NCI-H226 (cell line): ENCODE data around the gene ADARB1.

Experiments used
- DNase-seq: peaks from one replicate; pipeline ENCODE4 v3.0.0-alpha.2; 2015

Gene ADARB1

DNA sequence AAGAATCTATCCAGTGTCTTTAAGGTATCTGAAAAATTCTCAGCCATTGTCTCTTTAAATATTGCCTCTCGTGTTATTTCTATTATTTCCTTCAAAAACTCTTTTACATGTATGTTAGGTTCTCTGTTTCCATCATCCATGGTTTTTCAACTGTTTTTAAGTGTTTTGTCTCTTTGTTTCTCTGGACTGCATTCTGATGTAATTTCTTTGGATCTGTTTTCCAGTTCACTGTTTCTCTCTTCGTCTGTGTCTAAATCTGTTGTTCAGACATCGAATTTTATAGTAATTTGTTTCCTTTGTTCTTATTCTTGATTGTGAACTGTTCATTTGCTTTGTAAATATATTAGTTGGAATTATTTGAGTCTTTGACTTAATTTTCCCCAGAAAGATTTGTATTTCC lies 169.2 kb downstream of the ADARB1 start:
- DNase-seq: no peak

- DNase-seq: no peak
Measured at GRCh38 chr21:45244799-45245340, 170.5 kb downstream of the ADARB1 start.

- no peak for DNase-seq
Measured at GRCh38 chr21:45246386-45247320, 172.3 kb downstream of the ADARB1 start.

GRCh38 chr21:45248301-45248892 lies 174.0 kb downstream of the ADARB1 start:
- DNase-seq: no peak

- peak; percentile 2 for DNase-seq
Measured at GRCh38 chr21:45248893-45249381, 174.6 kb downstream of the ADARB1 start.

- DNase-seq: no peak
Measured at GRCh38 chr21:45249626-45250025, 175.2 kb downstream of the ADARB1 start.

DNA sequence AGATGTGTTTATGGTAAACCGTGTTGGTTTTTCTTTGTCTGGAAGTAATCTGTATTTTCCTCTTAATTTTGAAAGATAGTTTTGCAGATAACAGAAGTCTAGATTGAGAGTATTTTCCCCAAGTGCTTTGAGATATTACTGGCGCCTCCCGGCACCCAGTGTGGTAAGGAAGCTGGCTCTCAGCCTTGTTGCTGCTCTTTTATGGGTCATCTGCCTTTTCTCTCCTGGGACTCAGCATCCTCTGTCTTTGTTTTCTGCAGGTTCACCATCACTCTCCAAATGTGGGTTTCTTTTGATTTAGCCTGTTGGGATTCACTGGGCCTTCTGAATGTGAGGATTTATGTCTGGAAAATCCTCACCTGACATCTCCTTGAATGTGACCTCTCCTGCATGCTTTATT lies 175.9 kb downstream of the ADARB1 start:
- no peak for DNase-seq

DNA sequence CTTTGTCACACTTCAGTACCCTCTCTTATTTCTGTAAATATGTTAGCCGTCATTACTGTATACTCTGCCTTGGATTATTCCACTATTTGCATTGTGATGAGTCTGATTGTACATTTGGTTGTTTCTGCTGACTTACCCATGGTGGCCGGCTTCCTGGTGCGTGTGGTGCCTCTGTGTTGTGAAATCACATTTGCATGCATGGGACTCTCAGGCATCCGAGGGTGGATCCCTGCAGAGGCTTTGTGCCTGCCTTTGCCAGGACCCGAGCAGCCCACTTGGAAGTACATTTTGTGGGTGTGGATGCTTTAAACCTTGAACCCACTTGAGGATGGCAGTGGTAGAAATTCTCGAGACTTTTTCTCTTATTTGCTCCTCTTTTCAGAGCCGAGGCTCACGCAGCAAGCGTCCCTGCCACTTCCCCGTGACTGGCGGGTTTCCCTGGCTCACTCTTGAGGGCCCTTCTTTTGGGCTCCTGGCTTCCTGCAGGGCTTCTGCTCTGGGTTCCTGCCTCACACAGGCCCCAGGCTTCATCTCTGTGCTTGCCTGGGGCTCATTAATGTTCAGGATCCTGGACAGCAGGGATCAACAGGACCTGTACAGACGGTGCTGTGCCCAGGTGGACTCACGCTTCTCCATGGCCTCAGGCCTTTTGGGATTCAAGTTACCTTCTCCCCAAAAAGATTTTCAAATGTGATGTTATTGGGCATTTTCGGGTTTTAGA lies 176.7 kb downstream of the ADARB1 start:
- DNase-seq: no peak

- DNase-seq: no peak
Measured at GRCh38 chr21:45251635-45252447, 177.5 kb downstream of the ADARB1 start.

DNA sequence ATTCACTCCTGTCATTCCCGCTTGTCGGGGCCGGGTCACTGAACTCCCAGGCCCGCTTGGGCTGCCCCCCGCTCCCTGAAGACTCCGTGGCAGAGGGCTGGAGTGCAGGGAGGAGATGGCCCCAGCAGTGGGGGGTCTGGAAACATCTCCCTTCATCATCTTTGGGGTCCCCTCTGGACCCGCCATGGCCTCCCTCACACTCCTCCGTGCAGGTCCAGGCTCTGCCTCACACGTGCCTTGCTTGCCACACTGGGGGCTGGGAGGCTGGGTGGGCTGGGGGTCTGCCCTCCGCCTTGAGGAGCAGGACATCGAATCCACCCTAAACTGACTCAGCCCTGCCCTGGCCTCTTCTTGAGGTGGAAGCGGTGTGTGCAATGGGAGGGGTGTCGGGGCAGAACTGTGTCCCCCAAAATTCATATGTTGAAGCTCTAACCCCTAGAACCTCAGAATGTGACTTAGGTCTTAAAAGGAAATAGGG lies 178.1 kb downstream of the ADARB1 start:
- DNase-seq: no peak

- peak; percentile 20 for DNase-seq
Measured at GRCh38 chr21:45253180-45253579, 178.8 kb downstream of the ADARB1 start.

- DNase-seq: no peak
Measured at GRCh38 chr21:45253633-45254459, 179.5 kb downstream of the ADARB1 start.

GRCh38 chr21:45254460-45254930 lies 180.1 kb downstream of the ADARB1 start:
- DNase-seq: no peak

DNA sequence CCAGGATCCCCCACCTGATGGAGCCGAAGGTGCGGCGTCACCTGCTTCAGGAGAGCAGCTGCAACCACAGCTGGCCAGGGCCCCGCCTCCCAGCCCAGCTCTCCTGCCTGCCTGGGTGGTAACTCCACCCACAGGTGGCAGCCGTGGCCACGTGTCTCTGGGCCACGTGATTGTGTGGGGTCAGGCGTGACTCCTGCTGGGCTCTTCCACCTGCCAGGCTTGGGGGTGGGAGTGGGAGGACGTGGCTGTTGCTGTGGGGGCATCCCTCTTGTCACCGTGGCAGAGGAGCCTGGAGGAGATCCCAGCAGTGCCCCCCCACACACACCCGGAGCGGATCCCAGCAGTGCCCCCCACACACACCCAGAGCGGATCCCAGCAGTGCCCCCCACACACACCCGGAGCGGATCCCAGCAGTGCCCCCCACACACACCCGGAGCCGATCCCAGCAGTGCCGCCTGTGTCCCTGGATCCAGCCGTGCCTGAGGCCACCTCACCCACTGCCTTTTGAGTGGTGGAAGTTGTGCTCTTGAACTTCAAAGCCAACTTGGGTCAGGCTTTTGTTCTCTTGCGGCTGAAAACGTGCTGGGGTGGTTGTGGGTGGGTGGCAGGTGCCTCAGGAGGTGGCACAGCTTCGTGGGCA lies 181.1 kb downstream of the ADARB1 start:
- DNase-seq: no peak

DNA sequence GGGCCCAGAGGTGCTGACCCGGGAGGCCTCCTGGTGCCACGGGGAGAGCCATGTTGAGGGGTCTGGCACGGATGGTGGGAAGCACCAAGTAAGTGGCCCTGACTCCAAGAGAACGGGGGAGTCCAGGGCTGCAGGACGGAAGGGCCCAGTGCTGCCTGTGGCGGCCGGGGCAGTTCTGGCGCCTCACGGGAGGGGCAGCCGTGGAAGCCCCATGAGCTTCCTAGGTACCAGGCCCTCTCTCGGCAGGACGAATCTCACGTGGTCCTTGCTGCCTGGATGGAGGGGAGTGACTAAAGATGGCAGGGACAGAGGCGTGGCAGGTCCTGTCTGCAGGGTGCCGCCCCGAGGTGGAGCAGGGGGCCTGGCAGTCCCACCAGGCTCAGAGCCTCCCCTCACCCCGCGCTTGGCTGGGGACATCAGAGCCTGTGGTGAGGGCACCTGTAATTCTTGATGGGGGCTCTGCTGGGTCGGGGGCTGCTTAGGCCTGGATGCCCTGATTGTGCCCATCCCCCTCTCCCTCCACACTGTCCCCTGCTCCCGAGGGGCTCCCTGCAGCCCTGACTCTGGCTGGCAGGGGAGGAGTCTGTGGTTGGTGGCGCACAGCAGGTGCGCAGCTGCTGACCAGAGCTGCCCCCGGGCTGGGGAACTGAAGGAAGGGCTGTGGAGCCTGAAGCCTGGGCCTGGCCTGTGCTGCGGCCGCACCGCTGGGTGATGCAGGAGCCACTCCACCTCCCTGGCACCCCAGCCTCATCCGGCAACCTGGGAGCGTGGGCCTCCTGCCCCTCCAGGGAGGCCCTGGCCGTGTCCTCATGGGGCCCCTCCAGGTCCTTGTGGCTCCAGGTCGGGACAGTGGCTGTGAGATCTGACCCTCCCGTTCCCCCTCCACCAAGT lies 181.9 kb downstream of the ADARB1 start:
- DNase-seq: no peak

GRCh38 chr21:45256912-45257672 lies 182.7 kb downstream of the ADARB1 start:
- no peak for DNase-seq

DNA sequence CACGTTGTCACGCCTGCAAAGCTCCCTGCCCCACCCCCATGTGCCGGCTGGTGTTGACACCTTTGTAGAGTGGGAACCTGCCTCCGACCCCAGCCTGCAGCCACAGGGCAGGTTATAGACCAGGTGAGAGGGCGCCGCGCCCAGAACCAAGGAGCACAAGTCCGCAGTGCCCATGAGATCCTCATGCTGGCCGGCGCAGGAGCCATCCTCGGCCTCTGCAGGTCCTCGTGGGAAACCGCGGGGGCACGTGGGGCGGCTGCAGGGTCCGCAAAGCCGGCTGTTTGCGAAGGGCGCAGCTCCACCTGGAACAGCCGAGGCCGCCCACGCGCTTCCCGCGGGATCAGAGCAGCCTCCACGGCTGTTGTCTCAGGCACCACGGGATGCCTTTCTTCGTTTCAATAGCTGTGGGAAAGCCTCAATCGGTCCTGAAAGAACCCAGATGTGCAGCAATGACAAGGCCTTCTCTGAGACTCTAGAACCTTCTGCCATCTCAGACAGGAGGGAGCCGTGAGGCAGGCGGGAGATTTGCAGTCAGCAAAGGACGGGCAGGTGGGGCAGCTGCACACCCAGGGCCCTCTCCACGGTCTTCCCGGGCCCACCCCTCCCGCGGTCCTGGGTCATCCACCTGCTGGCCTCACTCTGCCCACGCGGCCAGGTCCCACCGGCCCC lies 183.4 kb downstream of the ADARB1 start:
- no peak for DNase-seq

GRCh38 chr21:45258466-45258865 lies 184.1 kb downstream of the ADARB1 start:
- DNase-seq: no peak
